ENCODE results near the gene RERE.

DNA sequence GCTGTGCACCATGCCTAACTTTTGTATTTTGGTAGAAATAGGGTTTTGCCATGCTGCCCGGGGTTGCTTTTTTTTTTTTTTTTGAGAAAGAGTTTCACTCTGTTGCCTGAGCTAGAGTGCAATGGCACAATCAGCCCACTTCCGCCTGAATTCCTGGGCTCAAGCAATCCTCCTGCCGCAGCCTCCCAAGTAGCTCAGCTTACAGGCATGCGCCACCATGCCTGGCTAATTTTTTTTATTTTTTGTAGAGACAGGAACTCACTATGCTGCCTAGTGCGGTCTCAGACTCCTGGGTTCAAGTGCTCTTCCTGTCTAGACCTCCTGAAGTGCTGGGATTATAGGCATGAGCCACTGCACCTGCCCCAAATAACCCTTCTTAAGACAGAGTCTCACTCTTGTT, 346.0 kb downstream of the RERE start:
- TF ChIP-seq POLR2A (IDR thresholded peaks at IDR 0.05; ENCODE audit: low read depth, low read length), result no peak
- TF ChIP-seq, protein P1, sequence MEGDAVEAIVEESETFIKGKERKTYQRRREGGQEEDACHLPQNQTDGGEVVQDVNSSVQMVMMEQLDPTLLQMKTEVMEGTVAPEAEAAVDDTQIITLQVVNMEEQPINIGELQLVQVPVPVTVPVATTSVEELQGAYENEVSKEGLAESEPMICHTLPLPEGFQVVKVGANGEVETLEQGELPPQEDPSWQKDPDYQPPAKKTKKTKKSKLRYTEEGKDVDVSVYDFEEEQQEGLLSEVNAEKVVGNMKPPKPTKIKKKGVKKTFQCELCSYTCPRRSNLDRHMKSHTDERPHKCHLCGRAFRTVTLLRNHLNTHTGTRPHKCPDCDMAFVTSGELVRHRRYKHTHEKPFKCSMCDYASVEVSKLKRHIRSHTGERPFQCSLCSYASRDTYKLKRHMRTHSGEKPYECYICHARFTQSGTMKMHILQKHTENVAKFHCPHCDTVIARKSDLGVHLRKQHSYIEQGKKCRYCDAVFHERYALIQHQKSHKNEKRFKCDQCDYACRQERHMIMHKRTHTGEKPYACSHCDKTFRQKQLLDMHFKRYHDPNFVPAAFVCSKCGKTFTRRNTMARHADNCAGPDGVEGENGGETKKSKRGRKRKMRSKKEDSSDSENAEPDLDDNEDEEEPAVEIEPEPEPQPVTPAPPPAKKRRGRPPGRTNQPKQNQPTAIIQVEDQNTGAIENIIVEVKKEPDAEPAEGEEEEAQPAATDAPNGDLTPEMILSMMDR (IDR thresholded peaks at IDR 0.05; ENCODE audit: extremely low read depth in 1 of 2, insufficient read depth in 1 of 2, low read depth in 1 of 2, low read length in 2 of 2), result no peak
- no peak for TF ChIP-seq POLR2AphosphoS5 (IDR thresholded peaks at IDR 0.05; ENCODE audit: insufficient read depth, low read depth, low read length)
- no peak for TF ChIP-seq MYC (IDR thresholded peaks at IDR 0.05; ENCODE audit: low read depth, low read length)
- no peak for TF ChIP-seq EZH2 (IDR thresholded peaks at IDR 0.05; ENCODE audit: borderline replicate concordance, low read depth, low read length, severe bottlenecking)
